Neuronal stem cell (in vitro differentiated cells): ENCODE results near the gene RBM22.
A peak's percentile ranks its signal among the peaks of the same experiment; 100 is the strongest.

ENCODE experiments used
- DNase-seq: peaks from one replicate; pipeline ENCODE4 v3.0.0-alpha.2; 2013; ENCODE audit warnings: low spot score
- H2AFZ ChIP-seq: one replicate; pipeline ENCODE4 v1.6.1; 2013; ENCODE audit warnings: mild to moderate bottlenecking, low read length, inconsistent platforms
- H2AK5ac ChIP-seq: 2 replicates; pipeline ENCODE4 v1.6.1; 2013; ENCODE audit warnings: low read depth, mild to moderate bottlenecking, inconsistent platforms, low read length, moderate library complexity, mixed read lengths
- H2BK120ac ChIP-seq: 2 replicates; pipeline ENCODE4 v1.6.1; 2013; ENCODE audit warnings: low read depth, mild to moderate bottlenecking, inconsistent platforms, low read length, moderate library complexity, mixed read lengths
- H2BK12ac ChIP-seq: one replicate; pipeline ENCODE4 v1.6.1; 2013; ENCODE audit warnings: low read length, inconsistent platforms
- H2BK15ac ChIP-seq: 2 replicates; pipeline ENCODE4 v1.6.1; 2013; ENCODE audit warnings: mild to moderate bottlenecking, low read length, inconsistent platforms, mixed read lengths
- H2BK5ac ChIP-seq: one replicate; pipeline ENCODE4 v1.6.1; 2013; ENCODE audit warnings: inconsistent platforms, mild to moderate bottlenecking, low read length, moderate library complexity
- H3K14ac ChIP-seq: one replicate; pipeline ENCODE4 v1.6.1; 2013; ENCODE audit warnings: low read length, inconsistent platforms
- H3K18ac ChIP-seq: 2 replicates; pipeline ENCODE4 v1.6.1; 2013; ENCODE audit warnings: low read length, inconsistent platforms
- H3K23ac ChIP-seq: 2 replicates; pipeline ENCODE4 v1.6.1; 2013; ENCODE audit warnings: low read depth, mild to moderate bottlenecking, mixed read lengths, low read length, inconsistent platforms; ENCODE audit not compliant: poor library complexity
- H3K27ac ChIP-seq: replicated peaks from 3 replicates; pipeline ENCODE4 v1.5.1; 2013; ENCODE audit warnings: low read length, inconsistent platforms
- H3K27me3 ChIP-seq, 3 experiments: 2 replicates each; pipeline ENCODE4 v1.6.1; 2013; ENCODE audit warnings: low read length in 3 of 3, mild to moderate bottlenecking in 2 of 3, inconsistent platforms in 1 of 3, low read depth in 1 of 3, mixed read lengths in 1 of 3, moderate library complexity in 1 of 3; ENCODE audit not compliant: control insufficient read depth in 3 of 3, insufficient read depth in 3 of 3
- H3K36me3 ChIP-seq, 2 donors: replicated peaks in 1 of 2; 2 replicates each; pipeline ENCODE4 v1.6.1; 2013; ENCODE audit warnings: low read length in 2 of 2; ENCODE audit not compliant: control insufficient read depth in 2 of 2, insufficient read depth in 2 of 2
- H3K4ac ChIP-seq: 2 replicates; pipeline ENCODE4 v1.6.1; 2013; ENCODE audit warnings: inconsistent platforms, mild to moderate bottlenecking, low read length, moderate library complexity
- H3K4me1 ChIP-seq, 2 donors: 1 replicate in 1 of 2; 2 replicates in 1 of 2; pipeline ENCODE4 v1.6.1; 2013; ENCODE audit warnings: low read length in 2 of 2, low read depth in 1 of 2; ENCODE audit not compliant: control insufficient read depth in 2 of 2, insufficient read depth in 1 of 2
- H3K4me2 ChIP-seq: one replicate; pipeline ENCODE4 v1.6.1; 2013; ENCODE audit warnings: mild to moderate bottlenecking, low read length, inconsistent platforms; ENCODE audit not compliant: insufficient read depth, poor library complexity, severe bottlenecking
- H3K4me3 ChIP-seq, 2 donors: 2 replicates each; pipeline ENCODE4 v1.5.1; 2013; ENCODE audit warnings: low read length in 2 of 2, mild to moderate bottlenecking in 2 of 2, inconsistent platforms in 1 of 2, moderate library complexity in 1 of 2
- H3K79me1 ChIP-seq: one replicate; pipeline ENCODE4 v1.6.1; 2013; ENCODE audit warnings: low read depth, mild to moderate bottlenecking, inconsistent platforms, low read length, moderate library complexity
- H3K9ac ChIP-seq: one replicate; pipeline ENCODE4 v1.6.1; 2013; ENCODE audit warnings: mild to moderate bottlenecking, low read depth, low read length, inconsistent platforms; ENCODE audit not compliant: poor library complexity
- H3K9me3 ChIP-seq, 2 donors: replicated peaks in 1 of 2; 2 replicates each; pipeline versions ENCODE3 to v1.6.1; 2013; ENCODE audit warnings: low read length in 2 of 2, mild to moderate bottlenecking in 2 of 2, inconsistent platforms in 1 of 2, low read depth in 1 of 2, mixed read lengths in 1 of 2, moderate library complexity in 1 of 2; ENCODE audit not compliant: control insufficient read depth in 2 of 2, insufficient read depth in 1 of 2
- H4K8ac ChIP-seq: one replicate; pipeline ENCODE4 v1.6.1; 2013; ENCODE audit warnings: low read depth, mild to moderate bottlenecking, inconsistent platforms, low read length, moderate library complexity
- H4K91ac ChIP-seq: one replicate; pipeline ENCODE4 v1.6.1; 2013; ENCODE audit warnings: low read length, low read depth, mild to moderate bottlenecking, inconsistent platforms; ENCODE audit not compliant: poor library complexity
- WGBS, 2 donors: extraction: QIAGEN DNeasy Blood & Tissue Kit; methylation state at CpG; one replicate each; pipeline ENCODE4 v1.1.7; 2013; ENCODE audit warnings: missing lambda C conversion rate in 2 of 2, mixed read lengths in 1 of 2; ENCODE audit not compliant: insufficient read length in 2 of 2, insufficient replicate concordance in 1 of 2; ENCODE audit errors: extremely low coverage in 2 of 2; 5-methylcytosine and 5-hydroxymethylcytosine counted together

Gene RBM22

DNA sequence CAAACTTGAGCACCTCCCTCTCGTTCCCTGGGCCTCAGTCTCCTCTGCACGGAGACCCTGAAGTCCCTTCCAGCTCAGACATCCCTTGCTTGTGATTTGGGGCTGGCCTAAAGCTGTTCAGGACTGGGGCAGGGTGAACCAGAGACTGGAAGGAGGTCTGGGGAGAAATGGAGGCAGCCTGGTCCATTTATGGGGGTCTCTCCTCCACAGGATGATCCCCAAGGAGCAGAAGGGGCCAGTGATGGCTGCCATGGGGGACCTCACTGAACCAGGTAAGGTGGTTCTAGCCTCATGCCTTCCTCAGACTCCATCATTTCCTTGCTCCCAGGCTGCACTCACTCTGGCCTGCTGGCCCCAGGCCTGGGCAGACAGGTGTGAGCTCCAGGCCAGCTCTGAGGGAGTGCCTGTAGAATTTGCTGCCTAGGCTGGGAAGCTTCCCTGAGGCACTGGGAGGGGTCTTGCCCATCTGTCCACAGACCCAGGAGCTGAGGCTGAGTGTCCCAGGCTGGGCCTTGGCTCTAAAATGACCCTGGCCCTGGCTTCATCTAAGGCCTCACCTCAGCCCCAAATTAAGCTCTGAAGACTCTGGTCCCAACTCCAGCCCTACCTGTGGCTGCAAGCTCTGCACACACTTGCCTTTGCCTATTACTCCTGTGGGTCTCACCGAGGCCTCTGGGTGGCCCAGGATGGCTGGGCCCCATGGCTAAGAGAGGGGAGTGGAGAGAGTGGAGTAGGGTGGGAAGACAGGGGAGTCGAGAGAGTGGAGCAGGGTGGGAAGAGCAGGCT, 37.9 kb downstream of the RBM22 start:
- H3K27me3 ChIP-seq, result peaks cover 0 to 69% (median 0%) of the 10 kb centered on the region in 3 experiments
- H3K4ac ChIP-seq, result peak overlapping the region; percentile 10
- H3K14ac ChIP-seq, result no peak overlapping the region
- peaks cover 3 to 14% of the 10 kb centered on the region in 2 donors for H3K4me1 ChIP-seq
- H3K36me3 ChIP-seq, result no peaks in the 10 kb centered on the region
- no peak overlapping the region for H4K91ac ChIP-seq
- H3K27ac ChIP-seq, result no peak overlapping the region
- peak overlapping the region; percentile 79 for H2AK5ac ChIP-seq
- no peak overlapping the region for H4K8ac ChIP-seq
- no peak overlapping the region for H2BK12ac ChIP-seq
- H3K18ac ChIP-seq, result peak overlapping the region; percentile 28
- WGBS, 2 donors, result no CpG with 5 or more reads among the region's 4 CpGs
- no peak overlapping the region for H2BK5ac ChIP-seq
- H3K79me1 ChIP-seq, result no peaks in the 10 kb centered on the region
- H3K9me3 ChIP-seq, result peaks cover 0 to 3% of the 10 kb centered on the region in 2 donors
- peak overlapping the region; percentile 78 for H2BK15ac ChIP-seq
- H2BK120ac ChIP-seq, result peak overlapping the region; percentile 73
- H3K23ac ChIP-seq, result no peak overlapping the region
- no peak overlapping the region for H2AFZ ChIP-seq
- H3K4me3 ChIP-seq, result no peak overlapping the region
- H3K4me2 ChIP-seq, result no peak overlapping the region
- H3K9ac ChIP-seq, result peak overlapping the region; percentile 32
- no peak for DNase-seq

- Histone ChIP-seq H3K9ac (no peak overlapping the region), H3K4ac (peak overlapping the region; percentile 10), H3K18ac (peak overlapping the region; percentile 49), H2AK5ac (peak overlapping the region; percentile 79), H3K27me3 (peaks cover 0 to 71% (median 0%) of the 10 kb centered on the region in 3 experiments), H2BK15ac (peak overlapping the region; percentile 22), H3K14ac (no peak overlapping the region), H3K9me3 (no peaks in the 10 kb centered on the region), H3K27ac (no peak overlapping the region), H4K8ac (no peak overlapping the region), H2BK5ac (no peak overlapping the region), H3K23ac (no peak overlapping the region), H3K4me2 (no peak overlapping the region), H3K79me1 (no peaks in the 10 kb centered on the region), H3K4me1 (peaks cover 4 to 19% of the 10 kb centered on the region in 2 donors), H2BK120ac (no peak overlapping the region), H2AFZ (no peak overlapping the region), H4K91ac (no peak overlapping the region), H3K4me3 (no peak overlapping the region), H3K36me3 (no peaks in the 10 kb centered on the region), H2BK12ac (no peak overlapping the region)
- no CpG with 5 or more reads among the region's 10 CpGs for WGBS, 2 donors
- DNase-seq, result no peak
Measured at GRCh38 chr5:150661821-150662596, 38.9 kb downstream of the RBM22 start.

- Histone ChIP-seq H3K9ac (peak within 1 kb of the TSS; percentile 73), H3K79me1 (no peaks in the 10 kb centered on the region), H3K4me1 (peaks cover 5 to 19% of the 10 kb centered on the region in 2 donors), H2BK12ac (peak within 1 kb of the TSS; percentile 31), H3K27ac (peak within 1 kb of the TSS; percentile 38), H3K18ac (peak within 1 kb of the TSS; percentile 91), H4K91ac (peak within 1 kb of the TSS; percentile 67), H2BK120ac (peak within 1 kb of the TSS; percentile 27), H4K8ac (no peak within 1 kb of the TSS), H3K23ac (peak within 1 kb of the TSS; percentile 28), H2BK5ac (peak within 1 kb of the TSS; percentile 34), H3K4ac (peak within 1 kb of the TSS; percentile 10), H3K9me3 (no peaks in the 10 kb centered on the region), H3K14ac (peak within 1 kb of the TSS; percentile 27), H3K27me3 (peaks cover 0 to 71% (median 0%) of the 10 kb centered on the region in 3 experiments), H2AFZ (peak within 1 kb of the TSS; percentile 32), H2AK5ac (peak within 1 kb of the TSS; percentile 85), H3K4me3 (no peak within 1 kb of the TSS), H3K36me3 (no peaks in the 10 kb centered on the region), H2BK15ac (no peak within 1 kb of the TSS), H3K4me2 (no peak within 1 kb of the TSS)
- no peak for DNase-seq
- no CpG with 5 or more reads among the region's 7 CpGs for WGBS, 2 donors
Measured at GRCh38 chr5:150661086-150661485, 39.8 kb downstream of the RBM22 start, which contains the start of gene MYOZ3. Gene MYOZ3 (plus strand): TSS chr5:150661251. CDS start chr5:150662942, 1,691 bp downstream.
